ENCODE data around the gene RASGEF1B.
A peak's percentile ranks its signal among the peaks of the same experiment; 100 is the strongest.

RASGEF1B gene

DNA sequence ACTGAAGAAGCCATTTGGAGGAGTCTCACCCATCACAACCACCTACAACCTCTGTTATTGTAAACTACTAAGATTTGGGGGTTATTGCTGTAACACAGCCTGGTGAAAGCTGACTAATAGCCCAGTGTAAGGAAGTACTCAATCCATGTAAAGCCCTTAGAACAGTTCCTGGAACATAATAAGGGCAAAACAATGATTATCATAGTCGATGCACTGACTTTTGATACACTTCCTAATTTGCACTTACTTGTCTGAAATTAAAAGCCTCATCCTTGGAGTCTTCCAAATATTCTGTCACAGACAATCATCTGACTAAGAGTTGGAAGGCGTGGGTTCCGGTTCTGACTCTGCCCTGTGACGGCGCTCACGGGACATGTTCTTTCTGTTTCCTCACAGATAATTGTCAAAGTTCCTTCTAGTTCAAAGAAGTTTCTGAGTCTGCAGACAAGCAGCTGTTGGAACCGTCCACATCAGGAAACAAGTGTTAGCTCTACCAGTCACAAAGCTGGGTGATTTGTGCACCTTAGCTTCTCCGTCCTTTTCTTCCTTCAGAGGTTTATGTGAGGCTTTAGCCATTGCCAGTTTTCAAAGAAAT, 33.4 kb upstream of the RASGEF1B start:
- Mint-ChIP-seq H3K4me3 (peak overlapping the region; percentile 67), H3K36me3 (ENCODE audit: low read depth) (no peaks in the 10 kb centered on the region), H3K27me3 (no peaks in the 10 kb centered on the region), H3K4me1 (ENCODE audit: low read depth) (peaks cover 75% of the 10 kb centered on the region), H3K9me3 (no peaks in the 10 kb centered on the region), H3K27ac (peak overlapping the region; percentile 63)

- H3K4me3 Mint-ChIP-seq = peak overlapping the region; percentile 67
- no peaks in the 10 kb centered on the region for H3K9me3 Mint-ChIP-seq
- no peaks in the 10 kb centered on the region for H3K36me3 Mint-ChIP-seq (ENCODE audit: low read depth)
- H3K27me3 Mint-ChIP-seq = no peaks in the 10 kb centered on the region
- peak overlapping the region; percentile 63 for H3K27ac Mint-ChIP-seq
- peaks cover 75% of the 10 kb centered on the region for H3K4me1 Mint-ChIP-seq (ENCODE audit: low read depth)
Observed at GRCh38 chr4:81504112-81505003, 32.7 kb upstream of the RASGEF1B start.

DNA sequence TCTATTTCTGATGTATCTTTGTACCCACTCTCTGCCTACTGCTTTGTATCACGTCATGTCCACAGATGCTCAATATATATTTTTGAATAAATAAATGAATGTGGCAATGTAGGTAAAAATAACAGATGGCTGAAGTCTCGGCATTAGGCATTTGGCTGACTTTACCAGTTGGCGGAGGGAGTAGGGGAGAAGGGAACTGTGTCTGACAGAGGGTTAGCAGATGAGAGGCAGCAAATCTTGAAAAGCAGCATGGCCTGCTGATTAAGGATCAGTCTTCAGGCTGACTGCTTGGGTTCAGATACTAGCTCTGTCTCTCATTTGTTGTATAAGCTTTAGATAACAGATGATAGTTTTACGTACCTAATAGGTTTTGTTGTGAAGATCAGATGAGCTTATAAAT, 31.9 kb upstream of the RASGEF1B start:
- Mint-ChIP-seq H3K4me1 (ENCODE audit: low read depth) (peaks cover 68% of the 10 kb centered on the region), H3K4me3 (no peak overlapping the region), H3K9me3 (no peaks in the 10 kb centered on the region), H3K27me3 (no peaks in the 10 kb centered on the region), H3K36me3 (ENCODE audit: low read depth) (no peaks in the 10 kb centered on the region), H3K27ac (peak overlapping the region; percentile 43)

DNA sequence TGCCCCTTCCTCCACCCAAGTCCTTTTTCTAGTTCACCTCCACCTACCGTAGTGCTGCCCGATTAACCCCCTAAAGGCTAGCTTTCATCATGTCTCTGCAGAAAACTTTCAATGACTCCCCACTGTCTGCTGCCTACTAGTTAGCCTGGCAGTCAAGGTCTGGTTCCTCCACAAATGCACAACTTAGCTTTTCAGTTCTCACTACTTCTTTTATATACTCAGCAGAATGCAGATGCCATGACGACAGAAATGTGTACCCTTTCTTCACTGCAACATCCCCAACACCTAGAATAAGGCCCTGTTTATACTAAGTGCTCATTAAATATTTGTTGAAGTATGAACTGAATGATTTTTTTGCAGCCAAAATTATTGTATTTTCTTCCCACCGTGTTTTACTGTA, 30.9 kb upstream of the RASGEF1B start:
- H3K27ac Mint-ChIP-seq = no peak overlapping the region
- no peaks in the 10 kb centered on the region for H3K36me3 Mint-ChIP-seq (ENCODE audit: low read depth)
- H3K4me3 Mint-ChIP-seq = no peak overlapping the region
- peaks cover 57% of the 10 kb centered on the region for H3K4me1 Mint-ChIP-seq (ENCODE audit: low read depth)
- no peaks in the 10 kb centered on the region for H3K27me3 Mint-ChIP-seq
- H3K9me3 Mint-ChIP-seq = no peaks in the 10 kb centered on the region

DNA sequence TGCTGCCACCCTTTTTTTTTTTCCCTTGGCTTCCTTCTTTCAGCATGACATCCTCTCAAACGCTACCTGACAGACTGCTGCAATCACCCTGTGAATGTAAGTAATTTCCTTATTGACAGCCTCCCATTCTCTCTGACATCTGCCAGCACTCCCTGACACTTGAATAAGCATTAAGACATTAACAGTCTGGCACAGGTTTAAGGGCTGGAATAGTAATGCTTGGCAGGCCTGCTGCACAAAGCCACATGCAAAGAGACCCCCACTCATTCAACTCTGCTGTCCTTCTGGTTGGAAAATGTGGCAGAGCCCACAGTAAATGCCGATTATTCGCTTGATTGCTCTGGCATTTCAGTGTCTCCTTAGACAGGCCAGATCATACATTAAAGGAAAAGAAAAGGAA, 28.1 kb upstream of the RASGEF1B start:
- Mint-ChIP-seq H3K27me3 (no peaks in the 10 kb centered on the region), H3K4me3 (no peak overlapping the region), H3K27ac (no peak overlapping the region), H3K4me1 (ENCODE audit: low read depth) (peaks cover 42% of the 10 kb centered on the region), H3K36me3 (ENCODE audit: low read depth) (peaks cover 10% of the 10 kb centered on the region), H3K9me3 (peaks cover 11% of the 10 kb centered on the region)

DNA sequence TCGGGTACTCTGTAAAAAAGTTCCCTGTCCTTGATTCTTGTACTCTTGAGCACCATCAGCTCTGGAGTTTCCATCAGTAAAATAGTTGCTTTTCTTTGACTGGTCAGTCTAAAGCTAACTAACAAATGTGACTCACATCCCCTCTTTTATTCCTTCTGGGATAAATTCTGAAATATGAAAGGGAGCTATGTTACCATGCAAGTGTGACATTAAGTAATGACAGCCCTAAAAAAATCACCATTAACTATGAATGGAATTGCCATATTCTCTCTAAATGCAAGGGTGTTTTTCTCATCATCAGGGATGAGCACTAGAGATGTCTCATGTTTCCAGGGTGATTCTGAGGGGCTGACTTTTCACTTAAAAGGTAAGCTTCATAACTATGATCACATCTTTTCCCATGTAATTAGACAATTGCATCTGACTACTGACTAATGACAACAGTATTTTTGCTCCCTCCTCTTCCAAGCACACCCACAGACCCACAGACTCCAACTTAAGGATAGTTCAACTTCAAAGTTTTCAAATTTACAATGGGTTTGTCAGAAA, 26.9 kb upstream of the RASGEF1B start:
- Mint-ChIP-seq H3K27ac (no peak overlapping the region), H3K9me3 (peaks cover 11% of the 10 kb centered on the region), H3K36me3 (ENCODE audit: low read depth) (peaks cover 16% of the 10 kb centered on the region), H3K27me3 (no peaks in the 10 kb centered on the region), H3K4me1 (ENCODE audit: low read depth) (peaks cover 39% of the 10 kb centered on the region), H3K4me3 (no peak overlapping the region)

DNA sequence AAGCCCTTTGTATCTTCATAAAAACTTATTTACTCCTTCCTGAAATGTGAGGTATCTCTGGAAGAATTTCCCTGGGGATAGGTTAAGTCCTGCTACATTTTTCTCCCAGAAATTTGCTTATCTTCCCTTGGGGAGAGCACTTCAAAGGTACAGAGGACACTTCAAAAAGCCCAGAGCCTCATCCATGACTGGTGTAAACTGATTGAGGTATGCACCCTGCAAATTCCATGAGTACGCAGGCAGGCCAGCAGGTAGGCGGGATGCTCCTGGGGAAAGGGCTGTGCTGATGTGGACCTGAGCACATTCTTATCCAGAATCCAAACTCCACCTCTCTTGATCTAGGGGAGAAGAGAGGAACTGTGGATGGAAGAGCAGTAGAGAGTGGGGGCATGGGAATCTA, 26.3 kb upstream of the RASGEF1B start:
- Mint-ChIP-seq H3K4me1 (ENCODE audit: low read depth) (peaks cover 44% of the 10 kb centered on the region), H3K27ac (no peak overlapping the region), H3K36me3 (ENCODE audit: low read depth) (peaks cover 16% of the 10 kb centered on the region), H3K27me3 (no peaks in the 10 kb centered on the region), H3K9me3 (peaks cover 11% of the 10 kb centered on the region), H3K4me3 (no peak overlapping the region)

GRCh38 chr4:81495345-81495744, 23.6 kb upstream of the RASGEF1B start:
- no peaks in the 10 kb centered on the region for H3K27me3 Mint-ChIP-seq
- peaks cover 59% of the 10 kb centered on the region for H3K4me1 Mint-ChIP-seq (ENCODE audit: low read depth)
- peaks cover 25% of the 10 kb centered on the region for H3K36me3 Mint-ChIP-seq (ENCODE audit: low read depth)
- H3K4me3 Mint-ChIP-seq = peak overlapping the region; percentile 1
- H3K27ac Mint-ChIP-seq = peak overlapping the region; percentile 72
- peaks cover 22% of the 10 kb centered on the region for H3K9me3 Mint-ChIP-seq

- Mint-ChIP-seq H3K27ac (peak overlapping the region; percentile 85), H3K27me3 (no peaks in the 10 kb centered on the region), H3K4me3 (peak overlapping the region; percentile 60), H3K4me1 (ENCODE audit: low read depth) (peaks cover 62% of the 10 kb centered on the region), H3K9me3 (peaks cover 27% of the 10 kb centered on the region), H3K36me3 (ENCODE audit: low read depth) (peaks cover 29% of the 10 kb centered on the region)
Observed at GRCh38 chr4:81494031-81494431, 22.3 kb upstream of the RASGEF1B start.

DNA sequence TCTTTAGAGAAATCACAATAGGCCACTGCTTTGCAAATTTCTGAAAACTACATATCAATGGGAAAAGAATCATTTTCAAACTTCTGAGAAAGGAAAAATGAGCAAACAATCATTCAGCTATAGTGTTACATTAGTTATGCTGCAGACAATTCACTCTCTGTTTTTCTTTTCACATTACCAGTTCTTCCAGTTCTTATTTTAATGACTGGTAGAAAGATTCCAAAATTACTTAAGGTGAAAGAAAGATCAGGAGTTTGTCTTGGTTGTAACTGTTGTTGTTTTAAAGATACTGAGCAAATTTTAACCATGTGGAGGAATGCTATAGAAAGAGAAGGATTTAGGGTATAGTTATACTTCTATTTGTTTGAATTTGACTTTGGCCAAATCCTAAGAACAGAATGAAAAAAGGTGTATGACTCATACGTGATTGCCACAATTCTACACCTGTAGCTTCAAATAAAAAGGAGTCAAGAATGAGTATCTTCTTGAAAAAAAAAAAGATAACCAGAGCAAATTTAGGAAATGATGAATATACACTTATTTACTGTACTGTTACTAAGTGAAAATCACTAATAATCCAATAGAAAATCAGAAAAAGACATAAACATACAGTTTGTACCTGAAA, 21.0 kb upstream of the RASGEF1B start:
- no peaks in the 10 kb centered on the region for H3K27me3 Mint-ChIP-seq
- H3K36me3 Mint-ChIP-seq (ENCODE audit: low read depth) = peaks cover 29% of the 10 kb centered on the region
- H3K27ac Mint-ChIP-seq = peak overlapping the region; percentile 91

DNA sequence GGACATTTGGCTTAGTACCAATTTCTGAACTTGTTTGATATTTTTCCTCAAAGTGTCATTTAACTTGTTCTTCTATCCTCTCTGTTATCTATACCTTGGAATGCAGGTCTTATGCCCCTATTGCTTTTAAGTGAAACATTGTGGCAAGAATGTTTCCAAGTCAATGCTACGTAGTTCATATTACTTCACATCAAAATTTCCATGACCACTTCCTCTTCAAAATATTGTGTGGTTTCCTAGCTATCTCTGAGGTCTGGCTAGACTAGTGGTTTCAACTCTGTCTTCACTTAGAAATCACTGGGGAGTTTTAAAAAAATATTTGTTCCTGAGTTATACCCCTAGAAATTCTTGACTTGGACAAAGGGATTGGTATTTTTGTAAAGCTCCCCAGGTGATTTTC, 20.2 kb upstream of the RASGEF1B start:
- peak overlapping the region; percentile 91 for H3K27ac Mint-ChIP-seq
- H3K36me3 Mint-ChIP-seq (ENCODE audit: low read depth) = peaks cover 29% of the 10 kb centered on the region
- peak overlapping the region; percentile 46 for H3K4me3 Mint-ChIP-seq
- peaks cover 69% of the 10 kb centered on the region for H3K4me1 Mint-ChIP-seq (ENCODE audit: low read depth)
- peaks cover 28% of the 10 kb centered on the region for H3K9me3 Mint-ChIP-seq
- H3K27me3 Mint-ChIP-seq = no peaks in the 10 kb centered on the region

More for the DNA sequence above, 21.0 kb upstream of the RASGEF1B start:
- H3K9me3 Mint-ChIP-seq = peaks cover 28% of the 10 kb centered on the region
- H3K4me1 Mint-ChIP-seq (ENCODE audit: low read depth) = peaks cover 69% of the 10 kb centered on the region
- H3K4me3 Mint-ChIP-seq = peak overlapping the region; percentile 3

DNA sequence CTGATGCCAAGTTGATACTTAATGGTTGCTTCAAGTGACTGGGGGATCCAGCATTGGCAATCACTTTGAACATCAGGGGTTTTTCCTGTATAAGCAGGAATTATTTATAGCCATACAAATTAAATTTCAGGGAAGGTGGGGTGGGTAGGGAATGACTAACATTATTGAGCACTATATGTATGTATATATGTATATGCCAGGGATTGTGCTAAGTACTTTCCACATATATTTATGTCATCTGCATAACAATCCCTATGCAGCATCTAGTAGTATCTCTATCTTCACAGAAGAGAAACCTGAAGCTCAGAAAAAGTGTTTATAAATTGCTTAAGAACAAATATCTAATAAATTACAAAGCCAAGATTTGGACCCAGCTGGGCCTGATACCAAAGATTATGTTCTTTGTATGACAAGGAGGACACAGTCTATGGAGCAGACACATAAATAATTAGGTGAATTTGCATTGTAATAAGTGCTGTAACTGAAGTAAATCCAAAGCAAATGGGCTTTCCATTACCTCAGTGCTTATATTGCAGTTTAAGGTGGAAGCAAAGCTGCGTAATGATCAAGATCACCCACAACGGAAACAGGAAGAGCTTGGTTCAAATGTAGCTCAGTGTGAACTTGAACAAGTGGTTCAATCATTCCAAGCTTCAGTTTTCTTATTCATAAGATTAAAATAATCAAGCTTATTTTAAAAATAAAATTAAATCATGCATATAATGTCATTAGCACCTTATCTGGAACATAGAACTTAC, 18.9 kb upstream of the RASGEF1B start:
- peaks cover 65% of the 10 kb centered on the region for H3K4me1 Mint-ChIP-seq (ENCODE audit: low read depth)
- no peaks in the 10 kb centered on the region for H3K27me3 Mint-ChIP-seq
- no peak overlapping the region for H3K4me3 Mint-ChIP-seq
- H3K27ac Mint-ChIP-seq = peak overlapping the region; percentile 66
- peaks cover 25% of the 10 kb centered on the region for H3K9me3 Mint-ChIP-seq
- peaks cover 27% of the 10 kb centered on the region for H3K36me3 Mint-ChIP-seq (ENCODE audit: low read depth)

DNA sequence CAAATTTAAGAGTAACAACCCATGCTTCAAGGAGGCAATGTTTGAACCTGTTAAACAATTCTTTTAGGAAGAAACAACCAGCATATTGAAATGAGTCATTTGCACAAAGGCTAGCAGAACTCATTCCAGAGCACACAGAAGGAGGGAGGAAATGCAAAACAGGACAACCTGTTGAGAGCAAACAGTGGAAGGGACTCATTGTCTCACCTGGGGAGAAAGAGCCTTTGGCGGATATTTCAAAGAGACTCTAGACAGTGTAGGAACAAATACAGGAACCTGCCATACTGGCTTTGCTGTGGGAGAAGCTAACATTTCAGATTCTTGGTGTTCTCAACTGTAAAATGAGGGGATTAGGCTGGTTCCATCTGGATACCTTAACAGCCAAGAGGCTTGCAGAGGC, 14.8 kb upstream of the RASGEF1B start:
- H3K27me3 Mint-ChIP-seq = no peaks in the 10 kb centered on the region
- H3K4me1 Mint-ChIP-seq (ENCODE audit: low read depth) = peaks cover 27% of the 10 kb centered on the region
- H3K36me3 Mint-ChIP-seq (ENCODE audit: low read depth) = peaks cover 8% of the 10 kb centered on the region
- no peak overlapping the region for H3K4me3 Mint-ChIP-seq
- peaks cover 18% of the 10 kb centered on the region for H3K9me3 Mint-ChIP-seq
- H3K27ac Mint-ChIP-seq = no peak overlapping the region

GRCh38 chr4:81485310-81485980, 13.7 kb upstream of the RASGEF1B start:
- Mint-ChIP-seq H3K4me1 (ENCODE audit: low read depth) (peaks cover 17% of the 10 kb centered on the region), H3K4me3 (no peak overlapping the region), H3K9me3 (peaks cover 11% of the 10 kb centered on the region), H3K27me3 (no peaks in the 10 kb centered on the region), H3K27ac (no peak overlapping the region), H3K36me3 (ENCODE audit: low read depth) (peaks cover 4% of the 10 kb centered on the region)
